Measurements from ENCODE around the gene SDHAF4.
"Not testable (repeated sequence)": the region's sequence is repeated elsewhere in the genome, so short reads cannot be mapped to it uniquely, and the experiment has no call there.

Gene SDHAF4

GRCh38 chr6:70552974-70553373 lies 13.8 kb upstream of the SDHAF4 start:
- TF ChIP-seq CTCF (conservative IDR thresholded peaks at IDR 0.05; ENCODE audit: control insufficient read depth, insufficient read depth, low read depth, low read length), result no peak
- DNase-seq (ENCODE audit: low read depth), result no peak
- H3K4me3 ChIP-seq (ENCODE audit: control insufficient read depth, low read depth, low read length), result no peak overlapping the region

GRCh38 chr6:70557998-70558397 lies 8.7 kb upstream of the SDHAF4 start:
- no peak overlapping the region for H3K4me3 ChIP-seq (ENCODE audit: control insufficient read depth, low read depth, low read length)
- no peak for TF ChIP-seq CTCF (conservative IDR thresholded peaks at IDR 0.05; ENCODE audit: control insufficient read depth, insufficient read depth, low read depth, low read length)
- no peak for DNase-seq (ENCODE audit: low read depth)

DNA sequence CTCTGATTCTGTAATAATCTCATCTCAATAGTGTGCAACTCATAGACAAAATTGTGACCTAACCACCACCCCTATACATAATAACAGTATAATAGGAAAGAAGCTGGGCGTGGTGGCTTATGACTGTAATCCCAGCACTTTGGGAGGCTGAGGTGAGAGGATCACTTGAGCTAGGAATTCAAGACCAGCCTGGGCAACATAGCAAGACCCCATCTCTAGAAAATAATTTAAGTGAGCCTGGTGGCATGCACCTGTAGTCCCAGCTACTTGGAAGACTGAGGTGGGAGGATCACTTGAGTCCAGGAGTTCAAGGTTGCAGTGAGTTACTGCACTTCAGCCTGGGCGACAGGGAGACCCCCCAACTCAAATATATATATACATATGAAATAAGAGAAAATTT lies 4.3 kb upstream of the SDHAF4 start:
- DNase-seq (ENCODE audit: low read depth); H3K4me3 ChIP-seq (ENCODE audit: control insufficient read depth, low read depth, low read length): not testable (repeated sequence)

- DNase-seq (ENCODE audit: low read depth), result peak; percentile 84
- TF ChIP-seq CTCF (conservative IDR thresholded peaks at IDR 0.05; ENCODE audit: control insufficient read depth, insufficient read depth, low read depth, low read length), result no peak
- no peak overlapping the region for H3K4me3 ChIP-seq (ENCODE audit: control insufficient read depth, low read depth, low read length)
These were observed 3.2 kb upstream of the SDHAF4 start for GRCh38 chr6:70563530-70563929.

DNA sequence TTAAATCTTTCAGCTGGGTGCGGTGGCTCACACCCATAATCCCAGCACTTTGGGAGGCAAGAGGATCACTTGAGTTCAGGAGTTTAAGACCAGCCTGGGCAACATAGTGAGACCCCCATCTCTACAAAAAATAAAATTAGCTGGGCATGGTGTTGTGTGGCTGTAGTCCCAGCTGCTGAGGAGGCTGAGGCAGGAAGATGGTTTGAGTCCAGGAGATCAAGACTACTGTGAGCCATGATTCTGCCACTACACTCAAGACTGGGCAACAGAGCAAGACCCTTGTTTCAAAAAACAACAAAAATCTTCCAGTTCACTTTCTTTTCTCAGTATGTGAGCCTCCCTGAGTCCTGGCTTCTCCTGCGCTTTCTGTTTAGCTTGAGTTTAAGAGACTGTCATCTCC lies 7.9 kb downstream of the SDHAF4 start:
- no peak overlapping the region for H3K4me3 ChIP-seq (ENCODE audit: control insufficient read depth, low read depth, low read length)
- DNase-seq (ENCODE audit: low read depth), result no peak
- no peak for TF ChIP-seq CTCF (conservative IDR thresholded peaks at IDR 0.05; ENCODE audit: control insufficient read depth, insufficient read depth, low read depth, low read length)

- no peak for TF ChIP-seq CTCF (conservative IDR thresholded peaks at IDR 0.05; ENCODE audit: control insufficient read depth, insufficient read depth, low read depth, low read length)
- no peak for DNase-seq (ENCODE audit: low read depth)
- no peak overlapping the region for H3K4me3 ChIP-seq (ENCODE audit: control insufficient read depth, low read depth, low read length)
These were observed 9.3 kb downstream of the SDHAF4 start for GRCh38 chr6:70575899-70576495.

- no peak overlapping the region for H3K4me3 ChIP-seq (ENCODE audit: control insufficient read depth, low read depth, low read length)
- no peak for TF ChIP-seq CTCF (conservative IDR thresholded peaks at IDR 0.05; ENCODE audit: control insufficient read depth, insufficient read depth, low read depth, low read length)
- DNase-seq (ENCODE audit: low read depth), result no peak
These were observed 19.4 kb downstream of the SDHAF4 start for GRCh38 chr6:70586114-70586513.

Measured in fibroblast of mammary gland (primary cell).